Measurements from ENCODE around the gene PRELID2.

Gene PRELID2

DNA sequence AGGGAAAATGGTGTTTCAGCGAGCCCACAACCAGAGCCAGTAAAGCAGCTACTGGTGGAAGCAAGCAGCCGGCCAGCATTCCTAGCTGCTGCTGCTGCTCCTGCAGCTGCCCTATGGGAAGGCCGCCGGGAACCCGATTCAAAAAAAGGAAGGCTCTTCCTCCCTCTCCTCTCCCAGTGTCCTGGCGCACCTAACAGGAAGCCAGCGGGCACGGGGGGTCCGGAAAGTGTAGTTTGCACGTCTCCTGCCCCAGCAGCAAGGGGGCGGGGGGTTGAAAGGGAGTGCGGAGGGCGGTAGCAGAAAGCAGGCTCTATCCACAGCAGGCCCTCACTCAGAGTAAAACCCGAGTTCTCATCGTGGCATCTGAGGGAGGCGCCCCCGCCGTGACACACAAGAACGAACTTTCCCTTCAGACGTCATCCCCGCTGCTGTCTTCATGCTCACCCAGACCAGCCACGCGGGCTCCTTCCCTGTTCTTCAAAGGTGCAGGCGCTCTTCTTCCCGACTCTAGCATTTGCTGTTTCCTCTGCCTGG is 21.2 kb upstream of the PRELID2 start:
- Histone ChIP-seq H3K36me3 (ENCODE audit: control insufficient read depth, insufficient read depth, low read length) (no peaks in the 10 kb centered on the region), H3K27me3 (ENCODE audit: control insufficient read depth, insufficient read depth, low read length) (no peaks in the 10 kb centered on the region), H3K4me3 (ENCODE audit: low read depth, low read length) (peak overlapping the region; percentile 64), H3K4me1 (ENCODE audit: control insufficient read depth, insufficient read depth, low read length) (peaks cover 18% of the 10 kb centered on the region), H3K9me3 (ENCODE audit: control insufficient read depth, insufficient read depth, low read length) (no peaks in the 10 kb centered on the region), H3K9ac (ENCODE audit: low read depth, low read length) (peak overlapping the region; percentile 47), H3K27ac (ENCODE audit: low read depth, low read length) (peak overlapping the region; percentile 76)

DNA sequence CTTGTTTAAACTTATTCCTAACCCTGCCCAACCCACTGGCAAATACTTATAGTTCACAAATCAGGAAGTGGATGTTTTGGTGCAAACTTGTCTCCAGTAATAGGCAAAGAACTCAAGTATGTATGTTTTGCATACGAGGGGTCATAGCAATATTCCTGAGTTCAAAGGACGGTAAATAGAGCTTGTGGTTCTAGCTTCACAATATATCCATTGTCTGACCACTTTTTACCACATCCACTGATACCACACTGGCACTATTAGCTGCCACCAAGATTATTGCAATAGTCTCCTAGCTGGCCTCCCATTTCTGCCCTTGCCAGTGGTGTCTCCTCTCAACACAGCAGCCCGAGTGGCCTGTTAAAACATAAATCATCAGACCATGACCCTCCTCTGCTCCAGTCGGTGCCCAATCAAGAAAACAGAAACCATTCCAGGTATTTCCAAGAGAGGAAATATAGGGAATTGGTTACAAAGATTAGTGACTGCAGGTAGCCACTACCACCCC is 20.7 kb upstream of the PRELID2 start:
- Histone ChIP-seq H3K9ac (ENCODE audit: low read depth, low read length) (peak overlapping the region; percentile 47), H3K27ac (ENCODE audit: low read depth, low read length) (peak overlapping the region; percentile 76), H3K36me3 (ENCODE audit: control insufficient read depth, insufficient read depth, low read length) (no peaks in the 10 kb centered on the region), H3K9me3 (ENCODE audit: control insufficient read depth, insufficient read depth, low read length) (no peaks in the 10 kb centered on the region), H3K27me3 (ENCODE audit: control insufficient read depth, insufficient read depth, low read length) (no peaks in the 10 kb centered on the region), H3K4me1 (ENCODE audit: control insufficient read depth, insufficient read depth, low read length) (peaks cover 18% of the 10 kb centered on the region), H3K4me3 (ENCODE audit: low read depth, low read length) (peak overlapping the region; percentile 64)

DNA sequence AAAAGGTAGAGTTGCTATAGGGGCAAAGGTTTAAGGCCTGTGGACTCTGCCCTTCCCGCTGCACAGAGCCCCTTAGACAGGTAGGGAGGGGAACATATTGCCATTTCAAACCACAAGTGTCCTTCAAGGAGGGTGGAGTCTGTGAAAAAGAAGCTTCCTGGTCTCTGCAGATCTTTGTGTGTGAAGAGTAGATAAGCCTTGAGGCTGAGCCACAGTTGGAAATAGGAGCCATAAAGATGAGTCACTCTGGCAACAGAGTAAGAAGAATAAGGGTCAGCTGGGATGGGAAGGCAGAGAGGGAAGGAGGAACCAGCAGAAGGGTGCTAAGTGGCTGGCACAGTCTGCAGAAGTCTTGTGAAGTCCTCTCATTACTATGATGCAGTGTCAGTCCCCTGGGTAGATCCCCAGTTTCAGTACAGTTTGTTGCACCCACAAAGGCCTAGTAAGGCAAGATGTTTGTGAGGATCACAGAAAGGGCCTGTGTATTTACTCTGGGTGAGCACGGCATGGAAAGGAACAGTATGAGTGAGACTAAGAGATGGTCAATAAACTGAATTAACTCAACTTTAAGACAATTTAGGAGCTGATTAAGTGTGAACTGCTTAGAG is 19.6 kb upstream of the PRELID2 start:
- Histone ChIP-seq H3K9ac (ENCODE audit: low read depth, low read length) (no peak overlapping the region), H3K4me1 (ENCODE audit: control insufficient read depth, insufficient read depth, low read length) (peaks cover 18% of the 10 kb centered on the region), H3K36me3 (ENCODE audit: control insufficient read depth, insufficient read depth, low read length) (no peaks in the 10 kb centered on the region), H3K9me3 (ENCODE audit: control insufficient read depth, insufficient read depth, low read length) (no peaks in the 10 kb centered on the region), H3K4me3 (ENCODE audit: low read depth, low read length) (no peak overlapping the region), H3K27ac (ENCODE audit: low read depth, low read length) (peak overlapping the region; percentile 2), H3K27me3 (ENCODE audit: control insufficient read depth, insufficient read depth, low read length) (no peaks in the 10 kb centered on the region)

DNA sequence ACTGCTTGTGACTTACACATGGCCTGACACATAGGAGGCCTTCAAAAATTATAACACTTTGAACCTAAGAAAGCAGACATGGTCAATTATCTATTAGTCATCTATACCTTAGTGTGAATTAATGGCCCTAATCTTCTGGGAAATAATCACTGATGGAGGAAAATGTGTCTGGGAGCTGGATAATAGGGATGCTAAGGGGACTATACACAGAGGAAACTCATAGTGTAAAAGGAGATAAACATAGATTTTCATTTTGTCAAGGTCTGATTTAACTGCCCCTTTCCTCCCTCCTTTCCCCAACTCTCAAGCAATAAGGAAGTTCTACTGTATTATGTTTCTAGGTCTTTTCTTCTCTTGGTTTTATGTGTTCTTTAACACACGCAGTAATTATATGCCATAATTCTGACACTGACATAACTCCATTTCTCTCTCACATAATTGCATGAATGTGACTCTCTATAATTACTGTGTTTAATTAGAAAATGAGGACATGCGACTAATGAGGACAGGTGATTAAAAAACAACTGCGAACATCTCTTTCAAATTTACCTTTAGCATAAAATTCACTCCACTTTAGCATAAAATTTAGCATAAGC is 18.7 kb upstream of the PRELID2 start:
- Histone ChIP-seq H3K27me3 (ENCODE audit: control insufficient read depth, insufficient read depth, low read length) (no peaks in the 10 kb centered on the region), H3K27ac (ENCODE audit: low read depth, low read length) (no peak overlapping the region), H3K9me3 (ENCODE audit: control insufficient read depth, insufficient read depth, low read length) (no peaks in the 10 kb centered on the region), H3K9ac (ENCODE audit: low read depth, low read length) (no peak overlapping the region), H3K4me1 (ENCODE audit: control insufficient read depth, insufficient read depth, low read length) (peaks cover 18% of the 10 kb centered on the region), H3K4me3 (ENCODE audit: low read depth, low read length) (no peak overlapping the region), H3K36me3 (ENCODE audit: control insufficient read depth, insufficient read depth, low read length) (no peaks in the 10 kb centered on the region)

DNA sequence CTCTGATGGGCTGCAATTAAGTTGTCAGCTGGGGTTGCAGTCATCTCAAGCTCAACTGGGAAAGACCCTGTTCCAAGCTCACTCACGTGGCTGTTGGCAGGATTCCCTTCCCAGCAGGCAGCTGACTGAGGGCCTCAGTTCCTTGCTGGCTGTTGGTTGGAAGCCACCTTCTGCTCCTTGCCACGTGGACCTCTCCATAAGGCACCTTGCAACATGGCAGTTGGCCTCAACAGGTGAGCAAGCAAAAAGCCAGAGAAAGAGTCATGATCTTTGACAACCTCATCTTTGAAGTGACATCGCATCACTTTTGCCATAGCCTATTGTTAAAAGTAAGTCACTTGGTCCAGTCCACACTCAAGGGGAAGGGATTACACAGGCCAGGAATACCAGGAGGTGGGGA is 17.8 kb upstream of the PRELID2 start:
- H3K36me3 ChIP-seq (ENCODE audit: control insufficient read depth, insufficient read depth, low read length) = no peaks in the 10 kb centered on the region
- no peaks in the 10 kb centered on the region for H3K9me3 ChIP-seq (ENCODE audit: control insufficient read depth, insufficient read depth, low read length)
- no peaks in the 10 kb centered on the region for H3K27me3 ChIP-seq (ENCODE audit: control insufficient read depth, insufficient read depth, low read length)
- no peak overlapping the region for H3K27ac ChIP-seq (ENCODE audit: low read depth, low read length)
- H3K4me1 ChIP-seq (ENCODE audit: control insufficient read depth, insufficient read depth, low read length) = peaks cover 18% of the 10 kb centered on the region
- H3K9ac ChIP-seq (ENCODE audit: low read depth, low read length) = no peak overlapping the region
- H3K4me3 ChIP-seq (ENCODE audit: low read depth, low read length) = no peak overlapping the region

DNA sequence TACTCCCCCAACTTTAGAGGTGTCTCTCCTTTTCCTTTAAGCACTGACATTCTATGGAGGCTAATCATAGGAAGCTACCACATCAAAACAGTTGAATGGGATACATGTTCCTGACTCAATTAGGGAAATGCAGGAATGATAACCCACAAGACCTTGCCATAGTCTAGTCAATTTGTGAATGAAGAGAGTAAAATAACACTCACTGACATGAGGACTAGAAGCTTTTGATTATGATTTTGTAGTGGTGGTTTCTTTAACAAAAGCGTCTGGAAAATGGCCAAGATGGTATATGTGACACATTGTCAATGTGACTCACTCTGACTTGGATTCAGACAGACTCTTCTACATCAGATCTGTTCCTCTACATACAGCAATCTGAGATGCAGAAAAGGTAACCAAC is 13.7 kb upstream of the PRELID2 start:
- H3K9me3 ChIP-seq (ENCODE audit: control insufficient read depth, insufficient read depth, low read length) = no peaks in the 10 kb centered on the region
- no peaks in the 10 kb centered on the region for H3K4me1 ChIP-seq (ENCODE audit: control insufficient read depth, insufficient read depth, low read length)
- H3K36me3 ChIP-seq (ENCODE audit: control insufficient read depth, insufficient read depth, low read length) = no peaks in the 10 kb centered on the region
- no peak overlapping the region for H3K4me3 ChIP-seq (ENCODE audit: low read depth, low read length)
- H3K27me3 ChIP-seq (ENCODE audit: control insufficient read depth, insufficient read depth, low read length) = no peaks in the 10 kb centered on the region
- no peak overlapping the region for H3K9ac ChIP-seq (ENCODE audit: low read depth, low read length)
- H3K27ac ChIP-seq (ENCODE audit: low read depth, low read length) = no peak overlapping the region

DNA sequence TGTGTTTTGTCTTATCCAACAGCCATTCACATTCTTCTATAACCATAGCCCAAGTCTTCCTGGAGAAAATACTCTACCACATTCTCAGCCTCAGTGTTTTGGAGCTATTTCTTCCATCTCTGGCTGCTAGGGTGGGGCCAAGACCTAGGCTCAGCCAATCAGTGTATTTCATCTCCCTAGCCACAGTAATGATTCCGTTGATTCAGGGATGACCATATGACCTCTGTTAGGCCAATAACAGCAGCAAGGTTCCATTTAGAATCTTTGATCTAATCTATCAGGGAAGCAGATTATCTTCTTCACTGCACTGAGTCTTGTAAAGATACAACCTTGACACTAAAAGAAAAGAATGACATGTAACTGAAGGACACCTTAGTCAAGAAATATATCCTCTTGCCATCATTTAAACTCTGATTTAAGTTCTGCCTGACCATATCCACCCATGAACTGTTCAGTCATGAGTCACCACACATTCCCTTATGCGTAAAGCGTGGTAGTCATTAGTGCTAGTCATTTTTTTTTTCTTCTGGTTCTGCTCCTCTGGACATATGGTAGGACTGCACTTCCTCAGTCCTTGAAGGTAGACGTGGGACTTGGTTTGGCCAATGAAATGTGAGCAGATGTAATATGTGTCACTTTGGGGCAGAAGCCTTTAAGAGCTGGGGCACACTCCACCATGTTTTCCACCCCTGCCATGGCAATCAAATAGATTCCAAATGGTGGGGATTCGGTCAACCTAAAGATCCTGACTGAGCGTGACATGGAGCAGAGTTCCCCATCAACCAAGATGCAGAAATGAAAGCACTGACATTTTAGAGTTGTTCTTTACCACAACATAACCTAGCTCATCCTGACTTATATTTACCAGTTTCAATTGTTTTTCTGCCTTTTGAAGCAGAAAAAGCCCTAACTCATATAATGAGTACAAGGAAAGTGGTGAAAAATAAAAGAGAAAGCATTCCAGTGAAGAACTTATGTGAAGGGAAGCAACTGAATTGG is 12.7 kb upstream of the PRELID2 start:
- Histone ChIP-seq H3K9ac (ENCODE audit: low read depth, low read length) (no peak overlapping the region), H3K27ac (ENCODE audit: low read depth, low read length) (no peak overlapping the region), H3K4me1 (ENCODE audit: control insufficient read depth, insufficient read depth, low read length) (no peaks in the 10 kb centered on the region), H3K36me3 (ENCODE audit: control insufficient read depth, insufficient read depth, low read length) (no peaks in the 10 kb centered on the region), H3K27me3 (ENCODE audit: control insufficient read depth, insufficient read depth, low read length) (no peaks in the 10 kb centered on the region), H3K4me3 (ENCODE audit: low read depth, low read length) (no peak overlapping the region), H3K9me3 (ENCODE audit: control insufficient read depth, insufficient read depth, low read length) (no peaks in the 10 kb centered on the region)

DNA sequence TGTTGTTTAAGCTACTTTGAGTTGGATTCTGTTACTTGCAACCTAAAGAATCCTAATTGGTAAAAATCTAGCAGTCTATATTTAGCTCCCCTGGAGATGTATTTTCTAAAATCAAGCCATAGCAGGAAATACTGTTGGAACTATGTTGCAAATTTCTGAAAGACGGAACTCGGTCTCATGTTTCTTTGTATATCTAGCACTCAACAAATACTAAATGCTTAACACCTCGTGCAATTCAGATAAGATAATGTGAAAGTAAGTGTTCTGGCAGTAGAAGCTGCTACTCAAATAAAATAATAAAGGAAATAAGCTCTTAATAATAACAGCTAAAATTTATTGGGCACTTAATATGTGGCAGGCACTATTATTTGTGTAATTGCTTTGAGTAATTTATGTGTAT is 10.9 kb upstream of the PRELID2 start:
- Histone ChIP-seq H3K4me3 (ENCODE audit: low read depth, low read length) (no peak overlapping the region), H3K27ac (ENCODE audit: low read depth, low read length) (no peak overlapping the region), H3K9me3 (ENCODE audit: control insufficient read depth, insufficient read depth, low read length) (no peaks in the 10 kb centered on the region), H3K4me1 (ENCODE audit: control insufficient read depth, insufficient read depth, low read length) (no peaks in the 10 kb centered on the region), H3K36me3 (ENCODE audit: control insufficient read depth, insufficient read depth, low read length) (no peaks in the 10 kb centered on the region), H3K9ac (ENCODE audit: low read depth, low read length) (no peak overlapping the region), H3K27me3 (ENCODE audit: control insufficient read depth, insufficient read depth, low read length) (no peaks in the 10 kb centered on the region)

DNA sequence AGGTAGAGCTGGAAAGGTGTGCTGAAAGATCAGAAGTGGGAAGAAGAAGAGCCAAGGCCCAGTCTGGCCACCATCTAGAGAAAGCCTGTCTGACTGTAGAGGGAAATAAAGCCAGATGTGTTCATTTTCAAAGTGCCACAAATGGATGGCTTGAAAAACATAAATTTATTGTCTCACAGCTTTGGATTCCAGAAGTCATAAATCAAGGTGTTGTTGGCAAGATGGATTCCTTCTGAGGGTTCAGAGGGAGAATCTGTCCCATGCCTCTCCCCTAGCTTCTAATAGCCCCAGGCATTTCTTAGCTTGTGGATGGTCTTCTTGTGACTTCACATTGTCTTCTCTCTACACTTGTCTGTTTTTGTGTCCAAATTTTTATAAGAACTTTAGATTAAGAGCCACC is 6.2 kb upstream of the PRELID2 start:
- H3K9ac ChIP-seq (ENCODE audit: low read depth, low read length) = no peak overlapping the region
- no peaks in the 10 kb centered on the region for H3K36me3 ChIP-seq (ENCODE audit: control insufficient read depth, insufficient read depth, low read length)
- H3K9me3 ChIP-seq (ENCODE audit: control insufficient read depth, insufficient read depth, low read length) = no peaks in the 10 kb centered on the region
- 0 out of 2 replicates have a peak, but pooled peaks cover 3% of the 10 kb centered on the region for H3K27me3 ChIP-seq (ENCODE audit: control insufficient read depth, insufficient read depth, low read length)
- H3K4me3 ChIP-seq (ENCODE audit: low read depth, low read length) = no peak overlapping the region
- no peaks in the 10 kb centered on the region for H3K4me1 ChIP-seq (ENCODE audit: control insufficient read depth, insufficient read depth, low read length)
- H3K27ac ChIP-seq (ENCODE audit: low read depth, low read length) = no peak overlapping the region

DNA sequence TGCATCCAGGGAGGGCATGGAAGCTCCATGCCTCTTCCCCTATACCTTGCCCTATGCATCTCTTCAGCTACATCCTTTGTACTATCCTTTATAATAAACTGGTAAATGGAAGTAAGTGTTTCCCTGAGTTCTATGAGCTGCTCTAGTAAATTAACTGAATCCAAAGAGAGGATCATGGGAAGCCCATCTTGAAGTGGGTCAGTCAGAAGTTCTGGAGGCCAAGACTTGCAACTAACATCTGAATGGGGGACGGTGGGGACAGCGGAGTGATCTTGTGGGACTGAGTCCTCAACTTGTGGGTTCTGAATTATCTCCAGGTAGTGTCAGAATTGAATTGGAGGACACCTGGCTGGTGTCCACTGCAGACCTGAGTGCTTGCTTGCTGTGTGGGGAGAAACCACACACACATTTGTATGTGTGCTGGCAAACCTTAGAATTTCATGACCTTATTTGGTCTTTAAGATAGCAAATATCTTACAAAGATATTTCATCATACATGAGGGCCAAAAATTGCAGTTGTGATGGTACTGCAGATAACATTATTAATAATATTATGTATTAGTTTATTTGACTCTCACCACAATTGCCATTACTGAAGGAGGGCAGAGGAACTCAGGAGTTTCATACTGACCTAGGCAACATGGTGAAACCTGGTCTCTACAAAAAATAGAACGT is 5.5 kb upstream of the PRELID2 start:
- no peak overlapping the region for H3K27ac ChIP-seq (ENCODE audit: low read depth, low read length)
- H3K9ac ChIP-seq (ENCODE audit: low read depth, low read length) = no peak overlapping the region
- no peaks in the 10 kb centered on the region for H3K9me3 ChIP-seq (ENCODE audit: control insufficient read depth, insufficient read depth, low read length)
- H3K36me3 ChIP-seq (ENCODE audit: control insufficient read depth, insufficient read depth, low read length) = no peaks in the 10 kb centered on the region
- no peak overlapping the region for H3K4me3 ChIP-seq (ENCODE audit: low read depth, low read length)
- peaks cover 10% of the 10 kb centered on the region for H3K27me3 ChIP-seq (ENCODE audit: control insufficient read depth, insufficient read depth, low read length)
- H3K4me1 ChIP-seq (ENCODE audit: control insufficient read depth, insufficient read depth, low read length) = peaks cover 3% of the 10 kb centered on the region; the same call in 1 of the 2 replicates

Measured in HUES48 (cell line).